DOHH2 (cell line): ENCODE measurements around the gene OR8S1.

Experiments
- H3F3A ChIP-seq: fragments of 200-600 bp; sonication (generic), shearing (Covaris generic); 2 replicates; pipeline ENCODE4 v1.6.0; 2016; ENCODE audit warnings: antibody characterized with exemption, mild to moderate bottlenecking; ENCODE audit not compliant: control insufficient read depth, insufficient read depth
- H3K27ac ChIP-seq: fragments of 200-600 bp; sonication (generic); 2 replicates; pipeline ENCODE4 v1.5.1; 2014; ENCODE audit warnings: low read depth, mild to moderate bottlenecking, low read length, moderate library complexity
- H3K27me3 ChIP-seq: fragments of 200-600 bp; sonication (generic); 2 replicates; pipeline ENCODE4 v1.6.1; 2014; ENCODE audit warnings: mild to moderate bottlenecking, low read length, mixed read lengths; ENCODE audit not compliant: control insufficient read depth
- H3K36me3 ChIP-seq: fragments of 200-600 bp; sonication (generic); 2 replicates; pipeline ENCODE4 v1.6.1; 2014; ENCODE audit warnings: mild to moderate bottlenecking, low read length, moderate library complexity, mixed read lengths; ENCODE audit not compliant: control insufficient read depth
- H3K4me1 ChIP-seq: fragments of 200-600 bp; sonication (generic); 2 replicates; pipeline ENCODE4 v1.6.1; 2014; ENCODE audit warnings: mild to moderate bottlenecking, low read length, mixed read lengths; ENCODE audit not compliant: control insufficient read depth
- H3K4me2 ChIP-seq: fragments of 200-600 bp; sonication (generic); 2 replicates; pipeline ENCODE4 v1.6.0; 2014; ENCODE audit warnings: mild to moderate bottlenecking, low read length, moderate library complexity
- H3K4me3 ChIP-seq: fragments of 200-600 bp; sonication (generic); 2 replicates; pipeline ENCODE4 v1.5.1; 2014; ENCODE audit warnings: mild to moderate bottlenecking, low read length, mixed read lengths
- H3K79me2 ChIP-seq: fragments of 200-600 bp; sonication (generic); 2 replicates; pipeline ENCODE4 v1.6.1; 2014; ENCODE audit warnings: mild to moderate bottlenecking, low read length, mixed read lengths; ENCODE audit not compliant: control insufficient read depth
- H3K9me2 ChIP-seq: fragments of 200-600 bp; sonication (generic); replicated peaks from 2 replicates; pipeline ENCODE4 v1.6.1; 2014; ENCODE audit warnings: mild to moderate bottlenecking, low read length, mixed read lengths; ENCODE audit not compliant: control insufficient read depth
- H3K9me3 ChIP-seq: fragments of 200-600 bp; sonication (generic); 2 replicates; pipeline ENCODE4 v1.6.1; 2014; ENCODE audit warnings: antibody characterized with exemption, low read length, mixed read lengths; ENCODE audit not compliant: control insufficient read depth, insufficient read depth
- H4K20me1 ChIP-seq: fragments of 200-600 bp; sonication (generic); 2 replicates; pipeline ENCODE4 v1.6.0; 2014; ENCODE audit warnings: low read depth, mild to moderate bottlenecking, antibody characterized with exemption, low read length, moderate library complexity; ENCODE audit not compliant: control insufficient read depth, insufficient read depth
- EZH2phosphoT487 ChIP-seq: fragments of 200-600 bp; sonication (generic); IDR thresholded peaks from 2 replicates; pipeline ENCODE4 v1.6.1; 2017; ENCODE audit warnings: borderline replicate concordance, mild to moderate bottlenecking, antibody characterized with exemption, low read length, moderate library complexity, mixed read lengths
- TF ChIP-seq, protein P1 (sequence below): fragments of 200-600 bp; sonication (generic); IDR thresholded peaks from one replicate; pipeline ENCODE4 v1.5.1; 2014; ENCODE audit warnings: antibody characterized with exemption, mild to moderate bottlenecking, low read depth, low read length; ENCODE audit not compliant: poor library complexity, severe bottlenecking

The OR8S1 gene

DNA sequence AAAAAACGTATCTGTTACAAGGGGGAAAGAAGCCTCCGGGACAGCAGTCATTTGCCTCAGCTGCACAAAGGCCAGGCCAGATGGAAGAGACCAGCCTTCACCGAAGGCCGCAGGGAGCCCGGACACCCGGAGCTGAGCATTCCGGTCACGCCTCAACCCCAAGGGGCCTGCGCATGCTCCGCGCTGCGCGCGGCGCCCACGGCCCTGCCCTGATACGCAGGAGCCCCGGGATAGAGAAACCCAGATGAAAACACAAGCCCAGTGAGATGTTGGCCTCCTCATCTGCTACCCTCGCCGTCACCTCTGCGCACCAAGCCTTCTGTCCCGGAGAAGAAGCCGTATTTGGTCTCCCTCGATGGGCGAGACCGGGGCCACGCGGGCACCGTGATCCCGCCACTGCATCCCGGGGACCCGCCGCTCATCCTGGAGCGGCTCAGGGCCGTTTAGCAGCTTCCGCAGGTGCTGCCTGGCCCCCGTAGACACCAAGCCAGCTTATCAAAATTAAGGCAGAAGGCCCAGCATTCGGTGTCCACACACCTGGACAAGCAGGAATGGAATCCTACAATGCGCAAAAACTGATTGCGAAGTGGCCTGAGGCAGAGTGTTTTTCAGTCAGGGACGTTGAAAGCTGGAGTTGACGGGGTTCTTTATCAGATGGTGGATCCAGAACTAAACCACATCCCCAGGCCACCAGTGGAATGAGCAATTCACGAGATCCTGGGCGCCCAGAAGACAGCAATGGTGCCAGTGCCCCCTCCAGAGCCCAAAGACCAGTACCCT is 2.6 kb downstream of the OR8S1 start:
- Histone ChIP-seq H3K4me2 (no peak overlapping the region), H3K79me2 (no peaks in the 10 kb centered on the region), H4K20me1 (no peaks in the 10 kb centered on the region), H3K27ac (no peak overlapping the region), H3K4me1 (no peaks in the 10 kb centered on the region), H3K36me3 (no peaks in the 10 kb centered on the region), H3K9me2 (no peaks in the 10 kb centered on the region), H3K27me3 (no peaks in the 10 kb centered on the region), H3F3A (no peaks in the 10 kb centered on the region), H3K9me3 (no peaks in the 10 kb centered on the region), H3K4me3 (no peak overlapping the region)
- TF ChIP-seq, protein P1, sequence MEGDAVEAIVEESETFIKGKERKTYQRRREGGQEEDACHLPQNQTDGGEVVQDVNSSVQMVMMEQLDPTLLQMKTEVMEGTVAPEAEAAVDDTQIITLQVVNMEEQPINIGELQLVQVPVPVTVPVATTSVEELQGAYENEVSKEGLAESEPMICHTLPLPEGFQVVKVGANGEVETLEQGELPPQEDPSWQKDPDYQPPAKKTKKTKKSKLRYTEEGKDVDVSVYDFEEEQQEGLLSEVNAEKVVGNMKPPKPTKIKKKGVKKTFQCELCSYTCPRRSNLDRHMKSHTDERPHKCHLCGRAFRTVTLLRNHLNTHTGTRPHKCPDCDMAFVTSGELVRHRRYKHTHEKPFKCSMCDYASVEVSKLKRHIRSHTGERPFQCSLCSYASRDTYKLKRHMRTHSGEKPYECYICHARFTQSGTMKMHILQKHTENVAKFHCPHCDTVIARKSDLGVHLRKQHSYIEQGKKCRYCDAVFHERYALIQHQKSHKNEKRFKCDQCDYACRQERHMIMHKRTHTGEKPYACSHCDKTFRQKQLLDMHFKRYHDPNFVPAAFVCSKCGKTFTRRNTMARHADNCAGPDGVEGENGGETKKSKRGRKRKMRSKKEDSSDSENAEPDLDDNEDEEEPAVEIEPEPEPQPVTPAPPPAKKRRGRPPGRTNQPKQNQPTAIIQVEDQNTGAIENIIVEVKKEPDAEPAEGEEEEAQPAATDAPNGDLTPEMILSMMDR: no peak
- TF ChIP-seq EZH2phosphoT487: no peak

DNA sequence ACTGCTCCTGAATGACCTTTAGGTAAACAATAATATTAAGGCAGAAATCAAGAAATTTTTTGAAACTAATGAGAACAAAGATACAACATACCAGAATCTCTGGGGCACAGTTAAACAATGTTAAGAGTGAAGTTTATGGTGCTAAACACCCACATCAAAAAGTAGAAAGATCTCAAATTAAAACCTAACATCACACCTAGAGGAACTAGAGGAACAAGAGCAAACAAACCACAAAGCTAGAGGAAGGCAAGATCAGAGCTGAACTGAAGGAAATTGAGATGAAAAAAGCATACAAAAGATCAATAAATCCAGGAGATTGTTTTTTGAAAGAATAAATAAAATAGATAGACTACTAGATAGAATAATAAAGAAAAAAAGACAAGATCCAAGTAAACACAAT is 7.2 kb downstream of the OR8S1 start:
- no peaks in the 10 kb centered on the region for H3K4me1 ChIP-seq
- H4K20me1 ChIP-seq: no peaks in the 10 kb centered on the region
- no peaks in the 10 kb centered on the region for H3F3A ChIP-seq
- no peaks in the 10 kb centered on the region for H3K79me2 ChIP-seq
- H3K4me2 ChIP-seq: no peak overlapping the region
- H3K27ac ChIP-seq: no peak overlapping the region
- no peaks in the 10 kb centered on the region for H3K9me2 ChIP-seq
- H3K9me3 ChIP-seq: no peaks in the 10 kb centered on the region
- no peak overlapping the region for H3K4me3 ChIP-seq
- no peaks in the 10 kb centered on the region for H3K27me3 ChIP-seq
- no peaks in the 10 kb centered on the region for H3K36me3 ChIP-seq
- TF ChIP-seq, protein P1: no peak
- TF ChIP-seq EZH2phosphoT487: no peak

DNA sequence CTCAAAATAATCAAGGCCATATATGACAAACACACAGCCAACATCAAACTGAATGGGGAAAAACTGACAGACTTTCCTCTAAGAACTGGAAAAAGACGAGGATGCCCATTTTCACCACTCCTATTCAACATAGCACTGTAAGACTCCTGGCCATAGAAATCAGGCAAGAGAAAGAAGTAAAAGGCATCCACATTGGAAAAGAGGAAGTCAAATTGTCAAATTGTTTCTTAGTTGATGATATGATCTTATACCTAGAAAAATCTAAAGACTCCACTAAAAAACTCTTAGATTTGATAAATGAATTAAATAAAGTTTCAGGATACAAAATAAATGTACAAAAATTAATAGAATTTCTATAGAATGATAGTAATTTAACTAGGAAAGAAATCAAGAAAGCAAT is 11.2 kb downstream of the OR8S1 start:
- Histone ChIP-seq H3K79me2 (no peaks in the 10 kb centered on the region), H3F3A (no peaks in the 10 kb centered on the region), H3K27ac (no peak overlapping the region), H4K20me1 (no peaks in the 10 kb centered on the region), H3K4me2 (no peak overlapping the region), H3K4me3 (no peak overlapping the region), H3K9me3 (no peaks in the 10 kb centered on the region), H3K36me3 (no peaks in the 10 kb centered on the region), H3K9me2 (no peaks in the 10 kb centered on the region), H3K27me3 (no peaks in the 10 kb centered on the region), H3K4me1 (no peaks in the 10 kb centered on the region)
- no peak for TF ChIP-seq EZH2phosphoT487
- TF ChIP-seq, protein P1: no peak
